ENCODE measurements around the gene RALB. TPM values are rescaled to one million over a fixed set of nuclear protein-coding genes. Genes with fewer than 3 reads are reported as not detected.

The RALB gene, protein sequence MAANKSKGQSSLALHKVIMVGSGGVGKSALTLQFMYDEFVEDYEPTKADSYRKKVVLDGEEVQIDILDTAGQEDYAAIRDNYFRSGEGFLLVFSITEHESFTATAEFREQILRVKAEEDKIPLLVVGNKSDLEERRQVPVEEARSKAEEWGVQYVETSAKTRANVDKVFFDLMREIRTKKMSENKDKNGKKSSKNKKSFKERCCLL
- polyA plus RNA-seq (2011; rRNA removed) (65.9 and 72.9 TPM in 2 replicates), polyA plus RNA-seq (2017; fragmentation: RNase III; extraction: RNeasy Plus Mini Kit Qiagen cat#74134 plus additional on column Dnase treatment) (71.5 to 77.4 TPM (median 76.5 TPM) in 3 replicates), polyA minus RNA-seq (2011; rRNA and poly(A)+ RNA removed) (21.5 and 22.6 TPM in 2 replicates)
- 33.6 and 34.3 TPM in 2 replicates for polyA plus RNA-seq (2012; cell fraction: cytosol; rRNA removed)
- polyA plus RNA-seq (2012; cell fraction: nucleus; rRNA removed), result 10.4 and 19.1 TPM in 2 replicates

DNA sequence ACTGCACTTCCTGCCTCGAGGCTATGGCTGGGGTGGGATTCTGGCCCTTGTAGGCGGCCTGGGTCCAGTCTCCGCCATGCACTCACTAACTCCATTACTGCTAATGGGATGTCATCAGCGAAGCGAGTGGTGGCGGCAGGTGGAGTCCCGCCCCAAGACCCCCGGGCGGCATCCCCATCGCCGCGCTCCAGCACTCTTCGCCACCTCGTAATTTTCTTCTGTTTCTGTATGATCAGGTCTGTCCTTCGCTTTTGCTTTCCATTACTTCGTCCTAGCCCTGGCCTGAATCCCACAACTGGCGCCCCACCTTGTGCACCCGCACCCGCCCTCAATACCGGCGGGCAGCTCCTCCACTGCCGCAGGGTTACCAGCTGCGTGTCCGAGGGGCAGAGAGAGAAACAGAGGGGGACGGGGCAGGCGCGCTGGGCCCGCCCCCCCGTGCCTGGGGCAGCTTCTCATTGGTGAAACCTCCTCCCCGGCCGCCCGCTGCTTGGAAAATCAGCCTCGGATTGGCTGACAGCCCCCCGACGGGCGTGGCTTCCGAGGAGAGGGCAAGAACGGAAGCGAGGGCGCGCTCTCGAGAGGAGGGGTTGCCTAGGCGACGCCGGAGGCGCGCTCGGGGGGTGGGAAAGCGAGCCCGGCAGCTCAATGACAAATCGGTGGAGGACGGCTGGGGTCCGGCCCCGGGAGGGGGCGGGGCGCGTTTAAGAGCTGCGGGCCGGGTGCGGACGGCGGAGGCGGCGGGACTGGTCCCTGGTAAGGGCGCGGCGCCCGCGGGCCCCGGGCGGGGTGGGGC is at the start of gene RALB:
Gene RALB, plus strand, starts transcription at position 628 of the 796 bp plus-strand sequence. CDS start 25,813 bp downstream, outside the sequence.
- peak within 1 kb of the TSS; percentile 79 for H3K4me3 ChIP-seq
- DNase-seq (ENCODE audit: low read depth in 1 of 2, low spot score in 1 of 2), result peak; percentile 96
- no peak for FAIRE-seq
- 0% methylated on average over 14 of the region's 71 CpGs for WGBS (ENCODE audit: missing lambda C conversion rate)
- peaks cover 11% of the 10 kb centered on the region for H3K4me1 ChIP-seq
- peak within 1 kb of the TSS; percentile 93 for H3K4me2 ChIP-seq
- ChIA-PET CTCF (interaction anchor here (0.5 to 3.6 kb wide), 10 partner anchors 12 to 500 kb away, joined by 3 to 23 read pairs (median 4); no protein-coding TSS in a partner anchor), POLR2A (interaction anchor here (0.6 to 1.3 kb wide), 7 partner anchors 13 to 574 kb away, joined by 3 to 15 read pairs (median 3); partner anchors contain the start of genes TMEM177 and TMEM185B)
- H3K9me3 ChIP-seq, result no peaks in the 10 kb centered on the region
- TF ChIP-seq MAFK (IDR thresholded peaks at IDR 0.05; ENCODE audit: partially characterized antibody), result no peak
- no peak for TF ChIP-seq HDAC2 (IDR thresholded peaks at IDR 0.05)
- peak; percentile 56 for TF ChIP-seq POLR2A (IDR thresholded peaks at IDR 0.05; ENCODE audit: low read length)
- TF ChIP-seq MYC (IDR thresholded peaks at IDR 0.05; ENCODE audit: borderline replicate concordance, low read length), result 0 out of 2 replicates have a peak, but pooled peaks have one; percentile 20
- peak in 1 of 2 experiments; percentile 62; a peak in 1 of 5 replicates for TF ChIP-seq JUN (IDR thresholded peaks at IDR 0.05)
- TF ChIP-seq, protein P1, sequence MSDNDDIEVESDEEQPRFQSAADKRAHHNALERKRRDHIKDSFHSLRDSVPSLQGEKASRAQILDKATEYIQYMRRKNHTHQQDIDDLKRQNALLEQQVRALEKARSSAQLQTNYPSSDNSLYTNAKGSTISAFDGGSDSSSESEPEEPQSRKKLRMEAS (IDR thresholded peaks at IDR 0.05), result peak; percentile 39; the same call in 1 of the 2 replicates
- TF ChIP-seq TP53 (CRISPR knock-in tag; IDR thresholded peaks at IDR 0.05), result no peak
- peak; percentile 90 to 94 for ATAC-seq
- peak within 1 kb of the TSS; percentile 92 to 98 for H3K27ac ChIP-seq

- no peak overlapping the region for H3K27ac ChIP-seq
- H3K4me1 ChIP-seq, result no peaks in the 10 kb centered on the region
- no peak for DNase-seq (ENCODE audit: low read depth in 1 of 2, low spot score in 1 of 2)
- no peak overlapping the region for H3K4me2 ChIP-seq
- ATAC-seq, result peak in 1 of 2 experiments; percentile 31; a peak in 3 of 6 replicates
- FAIRE-seq, result no peak
- ChIA-PET CTCF (interaction anchor here (0.6 to 1.6 kb wide), 3 partner anchors 24 to 109 kb away, joined by 3 to 5 read pairs (median 4); no protein-coding TSS in a partner anchor), POLR2A (no interaction called here)
- 65% methylated on average over 10 of the region's 10 CpGs for WGBS (ENCODE audit: missing lambda C conversion rate)
- no peak overlapping the region for H3K4me3 ChIP-seq
- no peak for TF ChIP-seq HEYL (CRISPR knock-in tag; IDR thresholded peaks at IDR 0.05)
- TF ChIP-seq BHLHE40 (IDR thresholded peaks at IDR 0.05; ENCODE audit: low read depth, low read length), result no peak
- TF ChIP-seq MAZ (IDR thresholded peaks at IDR 0.05; ENCODE audit: borderline replicate concordance, low read depth, low read length), result no peak
- TF ChIP-seq RFX5 (IDR thresholded peaks at IDR 0.05), result no peak
- TF ChIP-seq ZSCAN20 (CRISPR knock-in tag; IDR thresholded peaks at IDR 0.05), result no peak
- no peak for TF ChIP-seq FOSB (CRISPR knock-in tag; IDR thresholded peaks at IDR 0.05)
- TF ChIP-seq GATA3 (IDR thresholded peaks at IDR 0.05; ENCODE audit: borderline replicate concordance), result no peak
- H3K9me3 ChIP-seq, result peaks cover 8% of the 10 kb centered on the region; the same call in 1 of the 3 replicates
Measured at GRCh38 chr2:120203251-120204021, 49.2 kb upstream of the RALB start.

- TF ChIP-seq FOSL2 (IDR thresholded peaks at IDR 0.05), result no peak
- no peak for TF ChIP-seq FOSL2 (CRISPR knock-in tag; IDR thresholded peaks at IDR 0.05)
- TF ChIP-seq EP300 (IDR thresholded peaks at IDR 0.05), result no peak
- TF ChIP-seq RARB (CRISPR knock-in tag; IDR thresholded peaks at IDR 0.05), result no peak
- ChIA-PET POLR2A (no interaction called here), CTCF (interaction anchor here (1.4 to 1.6 kb wide), 2 partner anchors 24 to 109 kb away, joined by 4 to 5 read pairs; no protein-coding TSS in a partner anchor)
- Histone ChIP-seq H3K4me2 (no peak overlapping the region), H3K4me1 (no peaks in the 10 kb centered on the region), H3K27ac (no peak overlapping the region), H3K9me3 (peaks cover 3% of the 10 kb centered on the region; the same call in 1 of the 3 replicates), H3K4me3 (no peak overlapping the region)
- FAIRE-seq (no peak), ATAC-seq (peak; percentile 64 to 85), DNase-seq (ENCODE audit: low read depth in 1 of 2, low spot score in 1 of 2) (no peak)
- WGBS (ENCODE audit: missing lambda C conversion rate), result 68% methylated on average over 3 of the region's 5 CpGs
Measured at GRCh38 chr2:120204022-120204405, 48.6 kb upstream of the RALB start.

Measured in A549 (cell line).